Ascending aorta (tissue), 2 donors: ENCODE data around the gene IL10. TPM values are rescaled to one million over a fixed set of nuclear protein-coding genes. Genes with fewer than 3 reads are reported as not detected.

Experiments used
- DNase-seq, 2 donors: peaks; one replicate each; pipeline ENCODE4 v3.0.0-alpha.2; 2019; ENCODE audit warnings: low spot score in 2 of 2
- H3K27ac ChIP-seq, 2 donors: fragments of 200-600 bp; sonication (generic); one replicate each; pipeline ENCODE4 v1.5.1; 2016 to 2017; ENCODE audit warnings: mild to moderate bottlenecking in 1 of 2
- H3K27me3 ChIP-seq: fragments of 200-600 bp; sonication (generic); one replicate; pipeline ENCODE4 v1.5.1; 2017
- H3K36me3 ChIP-seq, 2 donors: fragments of 200-600 bp; sonication (generic); one replicate each; pipeline ENCODE4 v1.5.1; 2016
- H3K4me1 ChIP-seq, 2 donors: fragments of 200-600 bp; sonication (generic); one replicate each; pipeline ENCODE4 v1.5.1; 2016 to 2017; ENCODE audit warnings: mild to moderate bottlenecking in 1 of 2
- H3K4me3 ChIP-seq, 2 donors: fragments of 200-600 bp; sonication (generic); one replicate each; pipeline ENCODE4 v1.5.1; 2016 to 2017; ENCODE audit warnings: mild to moderate bottlenecking in 1 of 2
- H3K9me3 ChIP-seq, 2 donors: fragments of 200-600 bp; sonication (generic); one replicate each; pipeline ENCODE4 v1.5.1; 2016
- intact Hi-C: fragments of 100-400 bp; cut with DNase I; formaldehyde crosslinking; loops from one replicate; pipeline ENCODE4 v1.15.1; 2023
- total RNA-seq: library from RNA; depleted of rRNA; stranded (reverse); fragments of >200 nt; gene quantifications from one replicate; pipeline ENCODE4 v1.1.0, GENCODE V29; 2016
- TF ChIP-seq, protein P1 (sequence below), 3 experiments: fragments of 200-600 bp in 2 of 3; fragments of 450-650 bp in 1 of 3; sonication (generic) in 2 of 3; IDR thresholded peaks; one replicate each; pipeline ENCODE4 v1.5.1; 2016 to 2019; ENCODE audit warnings: antibody characterized with exemption in 3 of 3, mild to moderate bottlenecking in 1 of 3, moderate library complexity in 1 of 3

The IL10 gene
- total RNA-seq, 1 donor from 2014 or later = 1.6 TPM

DNA sequence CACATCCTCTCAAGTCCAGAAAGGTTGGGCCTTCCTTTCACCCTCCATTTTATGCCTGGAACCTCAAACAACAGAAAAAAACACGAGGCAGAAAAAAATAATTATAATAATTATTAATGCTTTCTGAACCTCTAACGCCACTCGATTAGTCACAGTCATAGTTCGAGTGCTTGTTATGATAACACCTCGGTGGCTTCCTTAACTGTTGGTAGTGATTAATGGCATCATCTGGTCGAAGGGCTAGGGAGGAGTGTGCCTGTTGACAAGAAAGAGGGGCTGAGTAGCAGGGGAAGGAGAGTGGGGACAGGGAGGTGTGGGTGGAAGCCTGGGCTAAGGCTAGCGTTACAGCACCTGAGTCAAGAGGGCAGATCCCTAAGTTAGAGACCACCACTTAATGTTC lies 21.3 kb upstream of the IL10 start:
- H3K9me3 ChIP-seq = no peaks in the 10 kb centered on the region
- intact Hi-C loops = no loop called here
- H3K36me3 ChIP-seq = no peaks in the 10 kb centered on the region
- no peak overlapping the region for H3K27ac ChIP-seq
- no peaks in the 10 kb centered on the region for H3K27me3 ChIP-seq
- TF ChIP-seq, protein P1, sequence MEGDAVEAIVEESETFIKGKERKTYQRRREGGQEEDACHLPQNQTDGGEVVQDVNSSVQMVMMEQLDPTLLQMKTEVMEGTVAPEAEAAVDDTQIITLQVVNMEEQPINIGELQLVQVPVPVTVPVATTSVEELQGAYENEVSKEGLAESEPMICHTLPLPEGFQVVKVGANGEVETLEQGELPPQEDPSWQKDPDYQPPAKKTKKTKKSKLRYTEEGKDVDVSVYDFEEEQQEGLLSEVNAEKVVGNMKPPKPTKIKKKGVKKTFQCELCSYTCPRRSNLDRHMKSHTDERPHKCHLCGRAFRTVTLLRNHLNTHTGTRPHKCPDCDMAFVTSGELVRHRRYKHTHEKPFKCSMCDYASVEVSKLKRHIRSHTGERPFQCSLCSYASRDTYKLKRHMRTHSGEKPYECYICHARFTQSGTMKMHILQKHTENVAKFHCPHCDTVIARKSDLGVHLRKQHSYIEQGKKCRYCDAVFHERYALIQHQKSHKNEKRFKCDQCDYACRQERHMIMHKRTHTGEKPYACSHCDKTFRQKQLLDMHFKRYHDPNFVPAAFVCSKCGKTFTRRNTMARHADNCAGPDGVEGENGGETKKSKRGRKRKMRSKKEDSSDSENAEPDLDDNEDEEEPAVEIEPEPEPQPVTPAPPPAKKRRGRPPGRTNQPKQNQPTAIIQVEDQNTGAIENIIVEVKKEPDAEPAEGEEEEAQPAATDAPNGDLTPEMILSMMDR (IDR thresholded peaks at IDR 0.05) = no peak
- no peak overlapping the region for H3K4me3 ChIP-seq
- no peaks in the 10 kb centered on the region for H3K4me1 ChIP-seq
- no peak for DNase-seq

DNA sequence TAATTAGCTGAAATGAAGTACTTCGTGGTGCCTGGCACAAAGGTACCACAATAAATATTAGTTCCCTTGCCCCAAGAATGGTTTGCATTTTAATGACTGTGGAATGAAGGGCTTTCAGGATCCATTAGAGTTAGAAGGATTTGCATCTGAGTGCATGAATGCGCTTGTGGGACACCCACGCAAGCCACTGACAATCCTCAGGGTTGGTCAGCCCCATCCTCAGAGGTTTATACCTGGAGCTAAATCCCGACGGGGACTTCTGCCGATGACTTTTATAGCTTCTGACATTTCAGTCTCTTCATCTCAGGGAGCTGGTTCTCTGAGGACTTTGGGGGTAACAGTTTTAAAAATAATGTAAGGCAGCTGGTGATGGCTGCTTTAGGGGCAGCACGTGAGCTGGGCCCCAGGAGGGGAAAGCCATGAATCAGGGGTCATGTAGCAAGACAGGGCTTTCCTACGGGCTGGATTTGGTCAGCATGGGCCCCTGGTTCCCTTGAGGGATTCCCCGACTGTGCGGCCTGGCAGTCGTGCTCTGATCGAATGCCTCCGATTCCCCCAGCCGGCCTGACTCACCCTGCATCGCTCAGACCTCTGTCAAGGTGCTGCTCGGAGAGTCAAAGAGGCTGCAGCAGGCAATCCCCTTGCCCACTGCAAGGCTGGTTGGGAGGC lies 20.8 kb upstream of the IL10 start:
- Histone ChIP-seq H3K9me3 (no peaks in the 10 kb centered on the region), H3K36me3 (no peaks in the 10 kb centered on the region), H3K4me1 (no peaks in the 10 kb centered on the region), H3K4me3 (no peak overlapping the region), H3K27ac (no peak overlapping the region), H3K27me3 (no peaks in the 10 kb centered on the region)
- DNase-seq = no peak
- intact Hi-C loops = no loop called here
- TF ChIP-seq, protein P1 (IDR thresholded peaks at IDR 0.05) = no peak

DNA sequence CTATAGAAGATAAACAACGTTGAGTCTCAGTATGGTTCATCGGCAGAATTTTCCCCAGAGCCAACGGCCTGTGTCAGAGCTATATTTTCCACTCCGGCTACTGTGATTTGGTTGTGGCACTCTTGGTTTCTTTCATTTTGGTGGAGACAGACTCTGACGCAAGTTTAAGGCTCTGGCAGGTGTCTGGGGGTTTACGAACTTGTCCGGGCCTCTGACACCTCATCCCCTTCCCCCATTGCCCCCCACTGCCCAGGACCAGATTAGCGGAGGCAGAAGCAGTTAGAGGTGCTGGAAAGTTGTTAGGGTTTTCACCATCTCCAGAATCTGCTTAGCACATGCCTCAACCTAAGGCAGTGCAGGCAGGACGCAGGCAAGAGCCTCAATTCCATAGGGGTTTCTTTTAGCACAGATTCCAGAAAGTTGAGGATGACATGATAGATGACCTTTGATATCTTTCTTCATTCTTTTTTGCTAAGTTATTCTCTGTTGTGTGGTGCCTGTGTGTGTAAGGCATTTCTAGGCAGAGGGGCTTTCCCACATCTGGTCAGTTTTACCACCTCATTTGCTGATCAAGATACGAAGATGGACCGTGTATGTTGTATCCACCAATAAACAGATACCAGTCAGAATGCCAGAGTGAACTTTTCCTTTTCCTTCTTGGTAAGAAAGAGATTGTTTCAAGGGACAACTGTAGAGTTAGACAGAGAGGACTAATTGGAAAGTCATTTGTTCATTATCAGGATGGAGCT lies 18.4 kb upstream of the IL10 start:
- no peak for DNase-seq
- no peaks in the 10 kb centered on the region for H3K36me3 ChIP-seq
- no peak overlapping the region for H3K27ac ChIP-seq
- H3K4me1 ChIP-seq = no peaks in the 10 kb centered on the region
- H3K27me3 ChIP-seq = no peaks in the 10 kb centered on the region
- H3K4me3 ChIP-seq = no peak overlapping the region
- TF ChIP-seq, protein P1 (IDR thresholded peaks at IDR 0.05) = no peak
- intact Hi-C loops = no loop called here
- no peaks in the 10 kb centered on the region for H3K9me3 ChIP-seq

DNA sequence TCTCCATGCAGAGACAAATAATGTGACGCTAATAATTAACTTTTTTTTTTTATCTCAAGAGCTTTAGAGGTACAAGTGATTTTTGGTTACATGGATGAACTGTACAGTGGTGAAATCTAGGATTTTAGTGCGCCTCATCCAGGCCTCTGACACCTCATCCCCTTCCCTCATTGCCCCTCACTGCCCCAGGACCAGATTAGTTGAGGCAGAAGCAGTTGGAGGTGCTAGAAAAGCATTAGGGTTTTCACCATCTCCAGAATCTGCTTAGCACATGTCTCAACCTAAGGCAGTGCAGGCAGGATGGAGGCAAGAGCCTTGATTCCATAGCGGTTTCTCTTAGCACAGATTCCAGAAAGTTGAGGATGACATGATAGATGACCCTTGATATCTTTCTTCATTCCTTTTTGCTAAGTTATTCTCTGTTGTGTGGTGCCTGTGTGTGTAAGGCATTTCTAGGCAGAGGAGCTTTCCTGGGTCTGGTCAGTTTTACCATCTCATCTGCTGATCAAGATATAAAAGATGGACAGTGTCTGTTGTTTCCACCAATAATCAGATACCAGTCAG lies 16.3 kb upstream of the IL10 start:
- Histone ChIP-seq H3K4me1 (no peaks in the 10 kb centered on the region), H3K9me3 (no peaks in the 10 kb centered on the region), H3K4me3 (no peak overlapping the region), H3K27me3 (no peaks in the 10 kb centered on the region), H3K36me3 (no peaks in the 10 kb centered on the region), H3K27ac (no peak overlapping the region)
- intact Hi-C loops = no loop called here
- DNase-seq = no peak
- TF ChIP-seq, protein P1 (IDR thresholded peaks at IDR 0.05) = no peak

DNA sequence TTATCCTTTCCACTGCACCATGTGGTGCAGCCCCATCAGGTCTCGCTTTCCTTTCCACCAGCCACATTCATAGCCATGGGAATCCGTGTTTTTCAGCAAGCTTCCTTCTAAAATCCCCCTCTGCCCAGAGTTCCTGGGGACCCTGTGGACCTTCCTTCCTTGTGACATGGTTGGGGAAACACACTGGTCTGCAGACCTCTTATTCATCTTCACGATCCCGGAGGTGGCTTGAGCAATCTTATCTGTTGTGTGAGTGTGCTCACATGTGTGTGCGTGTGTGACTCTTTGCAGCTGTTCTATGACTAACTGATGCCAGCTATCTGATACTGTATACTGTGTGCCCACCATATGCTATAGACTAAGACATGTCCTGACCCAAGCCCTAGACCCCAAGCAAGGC lies 15.6 kb upstream of the IL10 start:
- TF ChIP-seq, protein P1 (IDR thresholded peaks at IDR 0.05) = no peak
- Histone ChIP-seq H3K36me3 (no peaks in the 10 kb centered on the region), H3K4me1 (no peaks in the 10 kb centered on the region), H3K27me3 (no peaks in the 10 kb centered on the region), H3K27ac (no peak overlapping the region), H3K4me3 (no peak overlapping the region), H3K9me3 (no peaks in the 10 kb centered on the region)
- DNase-seq = no peak
- intact Hi-C loops = no loop called here
